SK-N-SH (cell line): ENCODE data around the gene PTPN14. TPM values are rescaled to one million over a fixed set of nuclear protein-coding genes. Genes with fewer than 3 reads are reported as not detected.

Experiments used
- CTCF ChIA-PET: fragments of 300-600, 350-600 bp; formaldehyde crosslinking; extraction: SDS; loops from one replicate; lab custom pipeline; 2021; lab: Yijun Ruan, JAX
- POLR2A ChIA-PET: fragments of 350-600 bp; sonication (Branson Sonifier 250); formaldehyde crosslinking; extraction: SDS; loops from one replicate; lab custom pipeline; 2020; ENCODE audit warnings: antibody characterized with exemption, inconsistent platforms; lab: Yijun Ruan, JAX
- DNase-seq: peaks from one replicate; pipeline ENCODE4 v3.0.0; 2012
- H2AFZ ChIP-seq: fragments of 200-600 bp; sonication (generic); 2 replicates; pipeline ENCODE4 v1.8.1; 2016; ENCODE audit warnings: antibody characterized with exemption, mild to moderate bottlenecking, low read depth
- H3F3A ChIP-seq: fragments of 200-600 bp; sonication (generic); replicated peaks from 2 replicates; pipeline ENCODE3; 2016; ENCODE audit warnings: antibody characterized with exemption, mild to moderate bottlenecking; ENCODE audit not compliant: insufficient read depth
- H3K27ac ChIP-seq, 2 experiments: fragments of 200-500 bp in 1 of 2; fragments of 200-600 bp in 1 of 2; sonication (Bioruptor generic) in 1 of 2; sonication (generic), shearing (Covaris generic) in 1 of 2; 2 replicates each; pipeline versions ENCODE4 v1.5.1 to v1.6.1; 2014 to 2016; ENCODE audit warnings: low read depth in 2 of 2, inconsistent platforms in 1 of 2, low read length in 1 of 2, mild to moderate bottlenecking in 1 of 2, mixed read lengths in 1 of 2
- H3K27me3 ChIP-seq: fragments of 200-600 bp; sonication (generic), shearing (Covaris generic); 2 replicates; pipeline ENCODE4 v1.6.1; 2016; ENCODE audit warnings: mixed run types; ENCODE audit not compliant: insufficient read depth
- H3K36me3 ChIP-seq, 2 experiments: fragments of 200-500 bp in 1 of 2; fragments of 200-600 bp in 1 of 2; sonication (Bioruptor generic) in 1 of 2; sonication (generic) in 1 of 2; replicated peaks in 1 of 2; 2 replicates each; pipeline versions ENCODE3 to v1.5.1; 2014 to 2016; ENCODE audit warnings: low read length in 1 of 2, mild to moderate bottlenecking in 1 of 2; ENCODE audit not compliant: insufficient read depth in 2 of 2, control insufficient read depth in 1 of 2
- H3K4me1 ChIP-seq, 2 experiments: fragments of 200-500 bp in 1 of 2; fragments of 200-600 bp in 1 of 2; sonication (Bioruptor generic) in 1 of 2; sonication (generic), shearing (Covaris generic) in 1 of 2; 2 replicates each; pipeline versions ENCODE4 v1.5.1 to v1.6.1; 2014 to 2016; ENCODE audit warnings: low read depth in 1 of 2, low read length in 1 of 2, mixed run types in 1 of 2; ENCODE audit not compliant: insufficient read depth in 2 of 2, control insufficient read depth in 1 of 2
- H3K4me2 ChIP-seq: fragments of 200-600 bp; sonication (generic), shearing (Covaris generic); 2 replicates; pipeline ENCODE4 v1.6.1; 2017; ENCODE audit warnings: mixed run types
- H3K4me3 ChIP-seq, 2 experiments: fragments of 200-500 bp in 1 of 2; fragments of 200-600 bp in 1 of 2; sonication (Bioruptor generic) in 1 of 2; sonication (generic), shearing (Covaris generic) in 1 of 2; 2 replicates each; pipeline versions ENCODE4 v1.5.1 to v1.8.1; 2014 to 2016; ENCODE audit warnings: low read depth in 2 of 2, inconsistent platforms in 1 of 2, low read length in 1 of 2, mild to moderate bottlenecking in 1 of 2, mixed read lengths in 1 of 2, moderate library complexity in 1 of 2
- H3K79me2 ChIP-seq: fragments of 200-600 bp; sonication (generic); 2 replicates; pipeline ENCODE4 v1.8.1; 2017; ENCODE audit warnings: mild to moderate bottlenecking; ENCODE audit not compliant: insufficient read depth
- H3K9ac ChIP-seq: fragments of 200-600 bp; sonication (generic); 2 replicates; pipeline ENCODE4 v1.6.1; 2017; ENCODE audit warnings: mixed run types
- H3K9me2 ChIP-seq: fragments of 200-600 bp; sonication (generic); 2 replicates; pipeline ENCODE4 v1.6.1; 2017; ENCODE audit warnings: mixed run types
- H3K9me3 ChIP-seq: fragments of 200-600 bp; sonication (generic); 2 replicates; pipeline ENCODE4 v1.6.1; 2017; ENCODE audit warnings: mixed run types, mild to moderate bottlenecking, moderate library complexity
- H4K20me1 ChIP-seq: fragments of 200-600 bp; sonication (generic); 2 replicates; pipeline ENCODE4 v1.6.1; 2017; ENCODE audit warnings: mild to moderate bottlenecking, mixed run types; ENCODE audit not compliant: insufficient read depth
- CHD2 ChIP-seq: fragments of 150-350 bp; IDR thresholded peaks from 2 replicates; pipeline ENCODE4 v1.6.1; 2018; ENCODE audit warnings: low read length; ENCODE audit not compliant: partially characterized antibody
- EZH2phosphoT487 ChIP-seq: fragments of 200-600 bp; sonication (generic); IDR thresholded peaks from 2 replicates; pipeline ENCODE4 v1.6.1; 2017; ENCODE audit warnings: low read depth, mixed run types, mild to moderate bottlenecking, antibody characterized with exemption, moderate library complexity, borderline replicate concordance
- FOXJ3 ChIP-seq: sonication (generic); formaldehyde crosslinking; IDR thresholded peaks from 2 replicates; pipeline ENCODE4 v1.5.1; 2020; ENCODE audit warnings: mild to moderate bottlenecking, missing genetic modification reagents
- MEF2A ChIP-seq: IDR thresholded peaks from 2 replicates; pipeline ENCODE4 v1.4.0; 2012; ENCODE audit warnings: low read depth, borderline replicate concordance
- PBX3 ChIP-seq: IDR thresholded peaks from 2 replicates; pipeline ENCODE4; 2012
- RCOR1 ChIP-seq: fragments of 150-350 bp; IDR thresholded peaks from 2 replicates; pipeline ENCODE4 v1.6.1; 2017; ENCODE audit warnings: antibody characterized with exemption, low read length
- REST ChIP-seq: IDR thresholded peaks from 2 replicates; pipeline ENCODE4 v1.6.1; 2012; ENCODE audit warnings: mild to moderate bottlenecking, low read depth, low read length, moderate library complexity
- SMC3 ChIP-seq: IDR thresholded peaks from 2 replicates; pipeline ENCODE4 v1.6.1; 2012; ENCODE audit warnings: low read depth, low read length, improper control_type of control experiment
- TAF1 ChIP-seq: IDR thresholded peaks from 2 replicates; pipeline ENCODE4 v1.6.1; 2012; ENCODE audit warnings: low read depth, mild to moderate bottlenecking, low read length, moderate library complexity, borderline replicate concordance
- WGBS: methylation state at CpG from one replicate; pipeline ENCODE4 v1.1.6; 2017; ENCODE audit warnings: low lambda C conversion rate; 5-methylcytosine and 5-hydroxymethylcytosine counted together
- polyA plus RNA-seq, 3 experiments: library from polyadenylated mRNA; depleted of rRNA; stranded (reverse); fragments of >200 nt; gene quantifications; 2 replicates each; pipeline ENCODE4 v1.2.3, GENCODE V29; 2012
- TF ChIP-seq, protein P1 (sequence below): IDR thresholded peaks from 2 replicates; pipeline ENCODE4 v1.4.0; 2012; ENCODE audit warnings: low read depth, borderline replicate concordance
- TF ChIP-seq, protein P2 (sequence below): fragments of 150-350 bp; IDR thresholded peaks from 2 replicates; pipeline ENCODE4 v1.6.1; 2017; ENCODE audit warnings: antibody characterized with exemption, low read length, low read depth, borderline replicate concordance

PTPN14 gene
- polyA plus RNA-seq, 1 of the 3 experiments (the other 2 are of a cell fraction): 12.8 TPM

GRCh38 chr1:214393086-214393485 lies 158.3 kb downstream of the PTPN14 start:
- Histone ChIP-seq H3K4me2 (no peak overlapping the region), H3K4me1 (no peaks in the 10 kb centered on the region; a peak in 1 of 4 replicates), H3K79me2 (peaks cover 38% of the 10 kb centered on the region; the same call in 1 of the 2 replicates), H3K9me3 (no peaks in the 10 kb centered on the region), H4K20me1 (no peaks in the 10 kb centered on the region), H3K27me3 (no peaks in the 10 kb centered on the region), H3K4me3 (no peak overlapping the region), H3K36me3 (peaks cover 55 to 71% of the 10 kb centered on the region in 2 experiments), H3F3A (peaks cover 7% of the 10 kb centered on the region), H3K9ac (no peak overlapping the region), H2AFZ (no peak overlapping the region), H3K27ac (no peak overlapping the region), H3K9me2 (no peaks in the 10 kb centered on the region)
- POLR2A ChIA-PET: no interaction called here
- no peak for DNase-seq
- CTCF ChIA-PET: interaction anchor here (1.4 kb wide), 1 partner anchor 212 kb away, joined by 3 read pairs; no protein-coding TSS in a partner anchor
- no peak for TF ChIP-seq RCOR1
- 95% methylated on average over 12 of the region's 12 CpGs for WGBS

DNA sequence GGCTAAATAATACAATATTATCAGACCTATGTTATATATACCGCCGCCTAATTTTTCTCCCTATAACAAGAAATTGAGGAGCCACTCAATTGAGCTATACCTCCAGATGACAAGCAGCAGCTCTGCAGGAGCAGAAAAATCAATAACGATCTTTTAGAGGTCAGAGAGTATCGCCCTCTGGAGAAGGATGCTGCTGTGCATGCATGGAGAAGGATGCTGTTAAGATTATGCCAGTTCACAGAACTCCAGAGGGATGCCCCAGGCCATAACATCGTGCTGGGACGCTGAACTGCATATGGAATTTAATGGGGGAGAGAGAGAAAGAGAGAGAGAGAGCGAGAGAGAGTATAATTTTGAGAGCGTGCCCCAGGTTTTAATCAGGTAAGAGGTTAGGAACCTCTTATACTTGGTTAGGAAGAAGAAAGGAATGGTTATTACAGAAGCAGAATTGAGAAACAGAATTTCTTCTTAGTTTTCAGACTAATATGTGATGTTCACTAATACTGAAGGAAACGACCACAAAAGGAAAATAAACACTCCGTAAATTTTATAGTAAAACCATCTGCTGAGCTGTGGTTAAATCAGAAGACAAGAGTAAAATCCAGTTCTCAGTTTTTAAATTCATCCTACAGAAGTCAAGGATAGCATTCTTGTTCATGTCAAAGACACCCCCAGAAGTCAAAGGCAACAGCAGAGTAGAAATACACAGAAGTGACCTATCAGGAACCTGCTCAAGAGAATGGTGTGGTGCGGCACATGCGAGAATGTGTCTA lies 159.3 kb downstream of the PTPN14 start:
- peaks cover 49 to 71% of the 10 kb centered on the region in 2 experiments for H3K36me3 ChIP-seq
- no peak for TF ChIP-seq REST
- H3F3A ChIP-seq: peaks cover 10% of the 10 kb centered on the region
- no peaks in the 10 kb centered on the region for H4K20me1 ChIP-seq
- no peak overlapping the region for H3K9ac ChIP-seq
- no peak overlapping the region for H3K27ac ChIP-seq
- no peak overlapping the region for H3K4me3 ChIP-seq
- POLR2A ChIA-PET: no interaction called here
- CTCF ChIA-PET: interaction anchor here (1.4 kb wide), 1 partner anchor 213 kb away, joined by 3 read pairs; no protein-coding TSS in a partner anchor
- 92% methylated on average over 12 of the region's 12 CpGs for WGBS
- peaks cover 27% of the 10 kb centered on the region; the same call in 1 of the 2 replicates for H3K79me2 ChIP-seq
- H3K9me2 ChIP-seq: no peaks in the 10 kb centered on the region
- no peak for DNase-seq
- no peak overlapping the region for H2AFZ ChIP-seq
- no peaks in the 10 kb centered on the region for H3K9me3 ChIP-seq
- H3K4me1 ChIP-seq: no peaks in the 10 kb centered on the region; a peak in 1 of 4 replicates
- H3K27me3 ChIP-seq: no peaks in the 10 kb centered on the region
- no peak overlapping the region for H3K4me2 ChIP-seq

DNA sequence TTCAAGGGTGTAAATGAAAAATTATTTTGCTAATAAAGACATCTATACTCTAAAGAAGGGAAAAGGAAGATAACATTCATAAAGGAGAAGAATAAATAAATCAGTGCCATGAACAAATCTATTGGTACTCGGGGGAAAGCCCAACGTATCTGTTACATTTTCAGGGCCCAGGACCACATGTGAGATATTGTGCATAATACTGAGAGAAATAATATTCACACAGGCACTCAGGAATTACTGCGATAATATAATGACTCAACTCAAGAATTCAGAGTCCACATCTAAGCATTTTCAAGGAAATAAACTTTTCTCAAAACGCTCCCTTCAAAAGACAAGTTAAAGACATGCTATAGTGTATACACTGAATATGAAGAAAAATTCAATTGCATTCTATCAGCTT lies 161.7 kb downstream of the PTPN14 start:
- no peak overlapping the region for H3K4me3 ChIP-seq
- H3K9ac ChIP-seq: no peak overlapping the region
- no peak overlapping the region for H2AFZ ChIP-seq
- peaks cover 51 to 74% of the 10 kb centered on the region in 2 experiments for H3K36me3 ChIP-seq
- H4K20me1 ChIP-seq: no peaks in the 10 kb centered on the region
- peak overlapping the region in 1 of 2 experiments; percentile 8; a peak in 1 of 4 replicates for H3K27ac ChIP-seq
- H3K79me2 ChIP-seq: peaks cover 18% of the 10 kb centered on the region; the same call in 1 of the 2 replicates
- ChIA-PET POLR2A (no interaction called here), CTCF (interaction anchor here (1.1 to 1.8 kb wide), 4 partner anchors 14 to 195 kb away, joined by 3 to 4 read pairs (median 3); no protein-coding TSS in a partner anchor)
- TF ChIP-seq TAF1 (no peak), MEF2A (no peak), PBX3 (no peak), CHD2 (no peak), SMC3 (no peak), FOXJ3 (CRISPR knock-in tag) (no peak), RCOR1 (no peak), EZH2phosphoT487 (no peak)
- TF ChIP-seq, protein P1, sequence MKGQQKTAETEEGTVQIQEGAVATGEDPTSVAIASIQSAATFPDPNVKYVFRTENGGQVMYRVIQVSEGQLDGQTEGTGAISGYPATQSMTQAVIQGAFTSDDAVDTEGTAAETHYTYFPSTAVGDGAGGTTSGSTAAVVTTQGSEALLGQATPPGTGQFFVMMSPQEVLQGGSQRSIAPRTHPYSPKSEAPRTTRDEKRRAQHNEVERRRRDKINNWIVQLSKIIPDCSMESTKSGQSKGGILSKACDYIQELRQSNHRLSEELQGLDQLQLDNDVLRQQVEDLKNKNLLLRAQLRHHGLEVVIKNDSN: no peak
- TF ChIP-seq, protein P2, sequence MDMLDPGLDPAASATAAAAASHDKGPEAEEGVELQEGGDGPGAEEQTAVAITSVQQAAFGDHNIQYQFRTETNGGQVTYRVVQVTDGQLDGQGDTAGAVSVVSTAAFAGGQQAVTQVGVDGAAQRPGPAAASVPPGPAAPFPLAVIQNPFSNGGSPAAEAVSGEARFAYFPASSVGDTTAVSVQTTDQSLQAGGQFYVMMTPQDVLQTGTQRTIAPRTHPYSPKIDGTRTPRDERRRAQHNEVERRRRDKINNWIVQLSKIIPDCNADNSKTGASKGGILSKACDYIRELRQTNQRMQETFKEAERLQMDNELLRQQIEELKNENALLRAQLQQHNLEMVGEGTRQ: no peak
- H3K9me3 ChIP-seq: no peaks in the 10 kb centered on the region
- no peaks in the 10 kb centered on the region for H3K9me2 ChIP-seq
- H3K4me1 ChIP-seq: no peaks in the 10 kb centered on the region; a peak in 2 of 4 replicates
- H3F3A ChIP-seq: peaks cover 12% of the 10 kb centered on the region
- WGBS: 91% methylated on average over 4 of the region's 4 CpGs
- no peaks in the 10 kb centered on the region for H3K27me3 ChIP-seq
- no peak overlapping the region for H3K4me2 ChIP-seq
- DNase-seq: no peak
